GM19043 (cell line): ENCODE data around the gene RALB.
"Not testable (repeated sequence)": the region's sequence is repeated elsewhere in the genome, so short reads cannot be mapped to it uniquely, and the experiment has no call there.

ENCODE experiments used
- ATAC-seq: cut with Tn5 transposase; IDR thresholded peaks from one replicate; pipeline ENCODE4 v1.9.1; 2021; ENCODE audit warnings: low read depth; ENCODE audit not compliant: unreplicated experiment

RALB gene

GRCh38 chr2:120290737-120291136 is 38.1 kb downstream of the RALB start:
- no peak for ATAC-seq

GRCh38 chr2:120291401-120292311 is 39.0 kb downstream of the RALB start:
- ATAC-seq, result no peak

- peak; percentile 30 for ATAC-seq
These were observed 40.7 kb downstream of the RALB start for GRCh38 chr2:120293096-120294007.

- peak; percentile 96 for ATAC-seq
These were observed 41.3 kb downstream of the RALB start for GRCh38 chr2:120294008-120294340.

- no peak for ATAC-seq
These were observed 45.7 kb downstream of the RALB start for GRCh38 chr2:120298173-120298835.

- no peak for ATAC-seq
These were observed 46.4 kb downstream of the RALB start for GRCh38 chr2:120299004-120299403.

- ATAC-seq, result no peak
These were observed 46.9 kb downstream of the RALB start for GRCh38 chr2:120299561-120299960.

GRCh38 chr2:120300385-120300784 is 47.7 kb downstream of the RALB start:
- no peak for ATAC-seq

GRCh38 chr2:120301284-120301683 is 48.6 kb downstream of the RALB start:
- no peak for ATAC-seq

GRCh38 chr2:120302301-120302700 is 49.6 kb downstream of the RALB start:
- no peak for ATAC-seq

GRCh38 chr2:120303177-120303576 is 50.5 kb downstream of the RALB start:
- ATAC-seq, result no peak

GRCh38 chr2:120305296-120305695 is 52.6 kb downstream of the RALB start:
- no peak for ATAC-seq

- no peak for ATAC-seq
These were observed 53.4 kb downstream of the RALB start for GRCh38 chr2:120305937-120306490.

GRCh38 chr2:120307482-120307881 is 54.8 kb downstream of the RALB start:
- ATAC-seq, result no peak

GRCh38 chr2:120308038-120308910 is 55.6 kb downstream of the RALB start:
- no peak for ATAC-seq

GRCh38 chr2:120310136-120310535 is 57.5 kb downstream of the RALB start:
- ATAC-seq, result peak; percentile 37

GRCh38 chr2:120310841-120311240 is 58.2 kb downstream of the RALB start:
- ATAC-seq, result not testable (repeated sequence)

- ATAC-seq, result no peak
These were observed 59.4 kb downstream of the RALB start for GRCh38 chr2:120312076-120312475.

- no peak for ATAC-seq
These were observed 60.4 kb downstream of the RALB start for GRCh38 chr2:120312860-120313694.
